GM12872 (cell line): Measurements from ENCODE around the gene SCNN1A.

Source experiments
- TF ChIP-seq, protein P1 (sequence below): IDR thresholded peaks from 3 replicates; pipeline ENCODE4 v1.5.1; 2011; ENCODE audit warnings: low read depth, mild to moderate bottlenecking, low read length, moderate library complexity; ENCODE audit not compliant: insufficient read depth

The SCNN1A gene

DNA sequence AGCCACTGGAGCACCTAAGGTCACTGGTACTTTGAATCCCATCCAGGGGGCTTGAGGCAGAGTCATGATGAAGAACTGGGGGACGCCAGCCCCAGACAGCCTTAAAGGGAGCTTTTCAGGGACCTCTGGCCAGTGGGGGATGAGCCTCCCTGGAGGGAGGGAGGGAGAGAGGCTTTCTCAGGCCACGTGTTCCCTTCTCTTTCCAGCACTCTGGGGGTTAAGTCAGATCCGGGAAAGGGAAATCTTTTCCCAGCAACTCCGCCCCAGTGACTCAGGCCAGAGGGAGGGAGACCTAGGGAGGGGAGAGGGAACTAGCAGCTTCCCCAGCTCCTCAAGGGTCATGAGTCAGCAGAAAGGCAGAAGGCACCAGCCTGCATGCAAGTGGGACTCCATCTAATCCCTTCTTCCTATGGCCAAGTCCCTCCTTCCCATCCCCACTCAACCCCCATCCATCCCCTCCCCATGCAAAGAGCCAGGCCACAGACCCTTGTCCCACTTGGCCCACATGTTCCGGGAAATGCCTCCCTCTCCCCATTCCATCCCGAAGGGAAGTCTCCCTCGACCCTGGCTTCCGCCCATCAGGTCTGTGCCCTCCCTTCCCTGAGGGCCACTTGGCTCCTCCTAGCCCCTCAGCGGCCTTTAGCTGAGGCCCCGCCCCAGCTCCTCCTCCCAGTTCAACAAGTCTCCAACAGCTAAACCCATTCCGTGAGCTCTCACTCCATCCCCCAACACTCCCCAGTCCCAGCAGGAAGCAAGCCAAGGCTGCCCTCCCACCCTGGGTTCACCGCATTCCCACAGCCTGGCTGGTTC, 39.1 kb downstream of the SCNN1A start:
- TF ChIP-seq, protein P1, sequence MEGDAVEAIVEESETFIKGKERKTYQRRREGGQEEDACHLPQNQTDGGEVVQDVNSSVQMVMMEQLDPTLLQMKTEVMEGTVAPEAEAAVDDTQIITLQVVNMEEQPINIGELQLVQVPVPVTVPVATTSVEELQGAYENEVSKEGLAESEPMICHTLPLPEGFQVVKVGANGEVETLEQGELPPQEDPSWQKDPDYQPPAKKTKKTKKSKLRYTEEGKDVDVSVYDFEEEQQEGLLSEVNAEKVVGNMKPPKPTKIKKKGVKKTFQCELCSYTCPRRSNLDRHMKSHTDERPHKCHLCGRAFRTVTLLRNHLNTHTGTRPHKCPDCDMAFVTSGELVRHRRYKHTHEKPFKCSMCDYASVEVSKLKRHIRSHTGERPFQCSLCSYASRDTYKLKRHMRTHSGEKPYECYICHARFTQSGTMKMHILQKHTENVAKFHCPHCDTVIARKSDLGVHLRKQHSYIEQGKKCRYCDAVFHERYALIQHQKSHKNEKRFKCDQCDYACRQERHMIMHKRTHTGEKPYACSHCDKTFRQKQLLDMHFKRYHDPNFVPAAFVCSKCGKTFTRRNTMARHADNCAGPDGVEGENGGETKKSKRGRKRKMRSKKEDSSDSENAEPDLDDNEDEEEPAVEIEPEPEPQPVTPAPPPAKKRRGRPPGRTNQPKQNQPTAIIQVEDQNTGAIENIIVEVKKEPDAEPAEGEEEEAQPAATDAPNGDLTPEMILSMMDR: no peak

DNA sequence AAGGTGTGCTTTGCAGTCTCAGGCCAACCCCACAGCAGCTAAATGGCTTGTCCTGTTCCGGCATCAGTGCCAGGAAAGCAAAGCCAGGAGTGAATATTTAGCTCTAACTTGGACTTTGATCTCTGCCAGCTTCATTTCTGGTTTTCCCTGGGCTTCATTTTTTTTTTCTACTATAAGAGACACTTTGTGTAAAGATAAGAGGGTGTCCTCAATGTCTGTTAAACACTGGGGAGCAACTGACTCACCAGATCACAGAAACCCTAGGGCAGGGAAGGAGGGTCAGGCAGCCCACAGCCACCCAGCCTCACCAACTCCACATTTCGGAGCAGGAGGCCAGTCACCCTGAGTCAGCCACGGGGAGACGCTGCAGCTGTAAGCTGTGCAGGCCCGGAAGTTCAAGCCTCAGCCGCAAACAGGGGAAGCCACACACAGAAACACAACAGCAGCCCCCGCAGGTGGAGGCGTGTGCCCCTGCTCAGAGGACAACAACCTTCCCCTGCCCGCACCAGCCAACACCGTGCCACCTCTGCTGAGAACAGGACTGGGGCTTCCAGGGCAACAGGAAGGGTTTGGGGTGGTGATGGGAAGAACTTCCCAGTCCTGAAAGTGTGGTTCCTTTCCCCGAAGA, 39.8 kb downstream of the SCNN1A start:
- TF ChIP-seq, protein P1: peak; percentile 84

DNA sequence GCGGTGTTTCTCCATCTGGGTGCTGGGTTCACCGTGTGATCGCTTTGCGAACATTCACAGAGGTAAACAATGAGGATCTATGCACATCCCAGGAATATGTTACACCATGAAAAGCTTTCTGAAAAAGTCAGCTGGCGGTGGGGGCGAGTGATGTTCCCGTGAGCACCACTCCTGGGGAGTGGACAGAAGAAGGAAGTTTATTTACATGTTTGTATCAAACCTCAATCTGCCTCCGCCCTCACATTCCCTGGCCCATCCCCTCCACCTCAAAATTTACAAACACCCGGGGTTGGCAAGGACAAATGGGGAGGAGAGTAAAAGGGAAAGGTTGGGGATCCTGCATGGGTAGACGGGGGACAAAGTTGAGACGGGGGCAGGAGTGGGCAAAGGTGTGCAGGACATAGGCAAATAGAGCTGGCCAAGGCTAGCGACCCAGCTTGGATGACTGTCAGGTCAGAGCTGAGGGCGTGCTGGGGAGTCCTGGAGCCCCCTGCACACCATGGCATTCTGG, 40.4 kb downstream of the SCNN1A start:
- TF ChIP-seq, protein P1: no peak

DNA sequence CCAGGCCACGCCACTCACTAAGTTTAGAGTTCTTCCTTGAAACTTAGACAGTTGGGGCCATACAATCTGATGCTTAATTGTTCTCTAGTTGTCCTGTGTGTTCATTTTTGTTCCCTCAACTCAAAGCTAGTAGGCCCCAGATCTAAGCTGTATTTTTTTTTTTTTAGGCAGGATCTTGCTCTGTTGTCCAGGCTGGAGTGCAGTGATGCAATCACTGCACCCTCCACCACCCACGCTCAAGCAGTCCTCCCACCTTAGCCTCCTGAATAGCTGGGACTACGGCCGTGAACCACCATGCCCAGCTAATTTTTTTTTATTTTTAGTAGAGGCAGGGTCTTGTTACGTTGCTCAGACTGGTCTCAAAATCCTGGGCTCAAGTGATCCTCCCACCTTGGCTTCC, 41.0 kb downstream of the SCNN1A start:
- TF ChIP-seq, protein P1: no peak

DNA sequence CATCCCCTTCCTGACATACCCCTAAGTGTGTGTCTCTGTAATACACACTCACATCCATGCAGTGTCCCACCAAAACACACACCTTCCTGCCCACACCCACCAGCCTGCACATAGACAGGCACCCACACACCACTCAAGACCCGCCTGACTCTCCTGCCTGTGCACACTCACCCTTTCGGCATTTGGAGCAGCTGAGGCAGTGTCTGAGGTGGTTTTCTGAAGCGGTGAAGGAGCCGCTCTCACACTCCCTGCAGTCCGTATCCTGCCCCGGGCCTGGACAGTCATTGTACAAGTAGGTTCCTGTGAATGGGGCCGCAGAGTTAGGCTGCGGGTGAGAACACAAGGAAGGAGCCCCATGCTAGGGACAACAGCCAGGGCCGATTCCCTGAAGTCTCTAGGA, 41.8 kb downstream of the SCNN1A start:
- TF ChIP-seq, protein P1: no peak

DNA sequence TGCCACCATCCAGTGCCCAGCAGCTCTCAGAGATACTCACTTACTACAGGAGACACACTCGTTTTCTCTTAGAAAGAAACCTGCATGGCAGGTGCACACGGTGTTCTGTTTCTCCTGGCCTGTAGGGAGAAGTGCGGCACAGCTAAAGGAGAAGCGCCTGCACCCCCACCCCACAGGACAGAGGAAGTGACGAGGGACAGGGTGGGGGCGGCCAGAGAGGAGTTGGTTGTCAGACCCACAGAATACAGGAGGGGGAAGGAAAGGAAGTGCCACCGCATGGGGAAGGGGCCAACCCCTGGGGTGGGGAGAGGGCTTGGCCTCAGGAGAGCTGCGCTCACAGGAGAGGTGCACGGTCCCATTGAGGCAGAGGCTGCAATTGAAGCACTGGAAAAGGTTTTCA, 42.3 kb downstream of the SCNN1A start:
- TF ChIP-seq, protein P1: no peak

DNA sequence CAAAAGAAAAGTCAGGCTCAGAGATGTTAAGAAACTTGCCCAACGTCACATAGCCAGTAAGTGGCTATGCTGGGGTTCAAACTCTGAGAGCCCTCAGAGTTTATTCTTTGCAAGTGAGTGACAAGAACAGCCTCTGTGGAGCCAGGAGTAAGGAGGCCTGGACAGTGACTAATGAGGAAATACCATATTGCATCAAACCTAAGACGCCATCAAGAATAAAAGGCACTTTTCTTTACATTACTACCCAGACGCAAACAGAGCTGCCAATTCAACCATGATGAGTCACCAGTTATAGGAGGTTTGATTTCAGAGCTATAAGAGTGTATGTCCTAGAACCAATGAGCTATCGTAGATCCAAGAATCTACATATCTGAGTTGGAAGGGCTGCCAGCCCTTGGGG, 42.9 kb downstream of the SCNN1A start:
- TF ChIP-seq, protein P1: no peak
